IMR-90 (cell line): ENCODE measurements around the gene USP31. TPM values are rescaled to one million over a fixed set of nuclear protein-coding genes. Genes with fewer than 3 reads are reported as not detected.

Experiments
- ATAC-seq: fragments of 200-7000 bp; cut with Tn5 transposase; 2 replicates; pipeline ENCODE4 v1.9.1; 2020; ENCODE audit warnings: low read depth, mild to moderate bottlenecking, moderate library complexity
- BruUV-seq: library from RNA; stranded (reverse); fragments of 400-500 nt; replicated peaks from 2 replicates; lab custom pipeline; 2021; lab: Mats Ljungman, UMichigan
- CTCF ChIA-PET: fragments of 300-600 bp; formaldehyde crosslinking; extraction: SDS; loops from one replicate; lab custom pipeline; 2021; ENCODE audit warnings: antibody characterized with exemption; lab: Yijun Ruan, JAX
- POLR2A ChIA-PET: fragments of 300-600 bp; sonication (Branson Sonifier 250); formaldehyde crosslinking; loops from one replicate; lab custom pipeline; 2022; ENCODE audit warnings: antibody characterized with exemption; ENCODE audit not compliant: unreplicated experiment; lab: Charles Lee
- DNase-seq: peaks from one replicate; pipeline ENCODE4 v3.0.0; 2013
- H2AFZ ChIP-seq: replicated peaks from 2 replicates; pipeline ENCODE3; 2013; ENCODE audit warnings: low read length, mild to moderate bottlenecking; ENCODE audit not compliant: poor library complexity
- H2AK5ac ChIP-seq: 2 replicates; pipeline ENCODE4 v1.6.1; 2013; ENCODE audit warnings: low read depth, low read length, inconsistent platforms
- H2AK9ac ChIP-seq: replicated peaks from 2 replicates; pipeline ENCODE3; 2013; ENCODE audit warnings: mild to moderate bottlenecking, low read depth, low read length, moderate library complexity; ENCODE audit not compliant: poor library complexity
- H2BK120ac ChIP-seq: 2 replicates; pipeline ENCODE4 v1.6.1; 2013; ENCODE audit warnings: low read depth, low read length, inconsistent platforms
- H2BK15ac ChIP-seq: 3 replicates; pipeline ENCODE4 v1.6.1; 2013; ENCODE audit warnings: low read depth, low read length, inconsistent platforms
- H2BK20ac ChIP-seq: 2 replicates; pipeline ENCODE4 v1.6.1; 2013; ENCODE audit warnings: low read depth, mild to moderate bottlenecking, inconsistent platforms, low read length, moderate library complexity
- H2BK5ac ChIP-seq: 2 replicates; pipeline ENCODE4 v1.6.1; 2013; ENCODE audit warnings: mild to moderate bottlenecking, low read depth, low read length, inconsistent platforms; ENCODE audit not compliant: poor library complexity, severe bottlenecking
- H3K14ac ChIP-seq: replicated peaks from 2 replicates; pipeline ENCODE4 v1.6.1; 2013; ENCODE audit warnings: low read depth, low read length, inconsistent platforms
- H3K18ac ChIP-seq: 2 replicates; pipeline ENCODE4 v1.6.1; 2013; ENCODE audit warnings: low read depth, low read length, control low read depth
- H3K23ac ChIP-seq: 2 replicates; pipeline ENCODE4 v1.6.1; 2013; ENCODE audit warnings: low read depth, low read length, inconsistent platforms
- H3K27ac ChIP-seq: 2 replicates; pipeline ENCODE4 v1.5.1; 2013; ENCODE audit warnings: mild to moderate bottlenecking, control low read depth, low read length; ENCODE audit not compliant: insufficient read depth
- H3K27me3 ChIP-seq: 2 replicates; pipeline ENCODE4 v1.6.1; 2013; ENCODE audit warnings: low read length; ENCODE audit not compliant: control insufficient read depth, insufficient read depth
- H3K36me3 ChIP-seq: 2 replicates; pipeline ENCODE4 v1.6.1; 2013; ENCODE audit warnings: low read length, mixed read lengths; ENCODE audit not compliant: control insufficient read depth, insufficient read depth
- H3K4ac ChIP-seq: 2 replicates; pipeline ENCODE4 v1.6.1; 2013; ENCODE audit warnings: low read depth, low read length, inconsistent platforms
- H3K4me1 ChIP-seq: 2 replicates; pipeline ENCODE4 v1.6.1; 2013; ENCODE audit warnings: low read length, mixed read lengths; ENCODE audit not compliant: control insufficient read depth, insufficient read depth
- H3K4me2 ChIP-seq: 2 replicates; pipeline ENCODE4 v1.6.1; 2013; ENCODE audit warnings: low read depth, mild to moderate bottlenecking, control low read depth, low read length, moderate library complexity
- H3K4me3 ChIP-seq: 2 replicates; pipeline ENCODE4 v1.5.1; 2013; ENCODE audit warnings: low read depth, mild to moderate bottlenecking, control low read depth, low read length, moderate library complexity; ENCODE audit not compliant: insufficient read depth
- H3K56ac ChIP-seq: 2 replicates; pipeline ENCODE4 v1.6.1; 2013; ENCODE audit warnings: low read length, inconsistent platforms; ENCODE audit not compliant: insufficient read depth; ENCODE audit errors: extremely low read depth
- H3K79me1 ChIP-seq, 2 experiments: 2 replicates each; pipeline ENCODE4 v1.6.1; 2013; ENCODE audit warnings: low read length in 2 of 2, inconsistent platforms in 1 of 2, low read depth in 1 of 2
- H3K9ac ChIP-seq: 2 replicates; pipeline ENCODE4 v1.6.1; 2013; ENCODE audit warnings: low read depth, low read length, control low read depth
- H3K9me1 ChIP-seq: 2 replicates; pipeline ENCODE4 v1.6.1; 2013; ENCODE audit warnings: low read length, inconsistent platforms; ENCODE audit not compliant: insufficient read depth
- H3K9me3 ChIP-seq: 2 replicates; pipeline ENCODE4 v1.6.1; 2013; ENCODE audit warnings: low read length; ENCODE audit not compliant: control insufficient read depth, insufficient read depth
- H4K20me1 ChIP-seq: 2 replicates; pipeline ENCODE4 v1.6.1; 2013; ENCODE audit warnings: low read length, inconsistent platforms; ENCODE audit not compliant: insufficient read depth
- H4K5ac ChIP-seq: 2 replicates; pipeline ENCODE4 v1.6.1; 2013; ENCODE audit warnings: mild to moderate bottlenecking, low read depth, low read length, control low read depth
- H4K8ac ChIP-seq, 2 experiments: 2 replicates each; pipeline ENCODE4 v1.6.1; 2013; ENCODE audit warnings: low read depth in 2 of 2, low read length in 2 of 2, control low read depth in 1 of 2, inconsistent platforms in 1 of 2
- H4K91ac ChIP-seq: 2 replicates; pipeline ENCODE4 v1.6.1; 2013; ENCODE audit warnings: low read depth, low read length, inconsistent platforms; ENCODE audit not compliant: insufficient read depth
- BHLHE40 ChIP-seq: fragments of 150-350 bp; IDR thresholded peaks from 2 replicates; pipeline ENCODE4 v1.6.1; 2016; ENCODE audit warnings: mild to moderate bottlenecking, low read depth, low read length
- CEBPB ChIP-seq: IDR thresholded peaks from 2 replicates; pipeline ENCODE4 v1.6.1; 2012; ENCODE audit warnings: low read depth, low read length, improper control_type of control experiment
- CHD1 ChIP-seq: IDR thresholded peaks from 2 replicates; pipeline ENCODE4 v1.6.1; 2012; ENCODE audit warnings: low read depth, low read length, improper control_type of control experiment
- CTCF ChIP-seq: conservative IDR thresholded peaks from 2 replicates; pipeline ENCODE4 v1.5.1; 2012; ENCODE audit warnings: mild to moderate bottlenecking, low read depth, low read length, improper control_type of control experiment
- ELK1 ChIP-seq: fragments of 150-350 bp; IDR thresholded peaks from 2 replicates; pipeline ENCODE4 v1.6.1; 2016; ENCODE audit warnings: low read depth, mild to moderate bottlenecking, low read length, moderate library complexity, borderline replicate concordance
- FOS ChIP-seq: fragments of 150-350 bp; IDR thresholded peaks from 2 replicates; pipeline ENCODE4 v1.6.1; 2016; ENCODE audit warnings: low read depth, low read length
- MAFK ChIP-seq: IDR thresholded peaks from 2 replicates; pipeline ENCODE4 v1.6.1; 2012; ENCODE audit warnings: low read depth, low read length, improper control_type of control experiment
- MAZ ChIP-seq: IDR thresholded peaks from 2 replicates; pipeline ENCODE4 v1.6.1; 2012; ENCODE audit warnings: low read depth, mild to moderate bottlenecking, low read length, improper control_type of control experiment, moderate library complexity, borderline replicate concordance
- MXI1 ChIP-seq: IDR thresholded peaks from 2 replicates; pipeline ENCODE4 v1.6.1; 2012; ENCODE audit warnings: low read depth, mild to moderate bottlenecking, low read length, moderate library complexity, borderline replicate concordance
- NFE2L2 ChIP-seq: fragments of 150-350 bp; IDR thresholded peaks from 2 replicates; pipeline ENCODE4 v1.6.1; 2016; ENCODE audit warnings: low read depth, mild to moderate bottlenecking, low read length
- POLR2A ChIP-seq: IDR thresholded peaks from 2 replicates; pipeline ENCODE4 v1.6.1; 2012; ENCODE audit warnings: mild to moderate bottlenecking, low read depth, low read length
- RAD21 ChIP-seq: IDR thresholded peaks from 2 replicates; pipeline ENCODE4 v1.6.1; 2012; ENCODE audit warnings: low read length, improper control_type of control experiment
- RCOR1 ChIP-seq: IDR thresholded peaks from 2 replicates; pipeline ENCODE4 v1.6.1; 2012; ENCODE audit warnings: mild to moderate bottlenecking, low read length, improper control_type of control experiment; ENCODE audit not compliant: insufficient replicate concordance
- RFX5 ChIP-seq: IDR thresholded peaks from 2 replicates; pipeline ENCODE4 v1.8.0; 2012; ENCODE audit warnings: low read depth, mild to moderate bottlenecking, low read length, moderate library complexity
- SMC3 ChIP-seq: fragments of 150-350 bp; IDR thresholded peaks from 2 replicates; pipeline ENCODE4 v1.6.1; 2016; ENCODE audit warnings: low read depth, mild to moderate bottlenecking, antibody characterized with exemption, low read length, moderate library complexity
- WGBS, 2 experiments: methylation state at CpG; one replicate each; pipeline versions ENCODE4 v1.1.5 to v1.1.7; 2013; ENCODE audit warnings: missing lambda C conversion rate in 2 of 2; ENCODE audit not compliant: insufficient read length in 1 of 2; ENCODE audit errors: extremely low coverage in 2 of 2; 5-methylcytosine and 5-hydroxymethylcytosine counted together
- dilution Hi-C: fragments of 300-500 bp; cut with HindIII; formaldehyde crosslinking; loops from one replicate; pipeline ENCODE4 v1.14.3; 2018; ENCODE audit warnings: low sequenced_read_pairs; ENCODE audit not compliant: unreplicated experiment
- in situ Hi-C: fragments of 300-500 bp; cut with MboI; formaldehyde crosslinking; loops from 3 replicates; pipeline ENCODE4 v1.14.3; 2019; ENCODE audit warnings: low sequenced_read_pairs, inconsistent platforms, mixed read lengths
- intact Hi-C: fragments of 100-400 bp; cut with micrococcal nuclease; formaldehyde crosslinking; loops from 2 replicates; pipeline ENCODE4 v1.10.0; 2022
- polyA plus RNA-seq, 3 experiments: library from polyadenylated mRNA; depleted of rRNA; stranded (reverse); fragments of >200 nt; gene quantifications; 2 replicates each; pipeline ENCODE4 v1.2.3, GENCODE V29; 2012; ENCODE audit warnings: low replicate concordance in 1 of 3
- total RNA-seq: library from RNA; depleted of rRNA; stranded (reverse); fragments of >200 nt; gene quantifications from 2 replicates; pipeline ENCODE4 v1.2.3, GENCODE V29; 2012
- TF ChIP-seq, protein P1 (sequence below): fragments of 150-350 bp; IDR thresholded peaks from 2 replicates; pipeline ENCODE4 v1.6.1; 2017; ENCODE audit warnings: mild to moderate bottlenecking, antibody characterized with exemption, low read length, low read depth

Gene USP31
- total and polyA plus RNA-seq, 2 of the 4 experiments (the other 2 are of a cell fraction) = 2.9 to 3.4 TPM

DNA sequence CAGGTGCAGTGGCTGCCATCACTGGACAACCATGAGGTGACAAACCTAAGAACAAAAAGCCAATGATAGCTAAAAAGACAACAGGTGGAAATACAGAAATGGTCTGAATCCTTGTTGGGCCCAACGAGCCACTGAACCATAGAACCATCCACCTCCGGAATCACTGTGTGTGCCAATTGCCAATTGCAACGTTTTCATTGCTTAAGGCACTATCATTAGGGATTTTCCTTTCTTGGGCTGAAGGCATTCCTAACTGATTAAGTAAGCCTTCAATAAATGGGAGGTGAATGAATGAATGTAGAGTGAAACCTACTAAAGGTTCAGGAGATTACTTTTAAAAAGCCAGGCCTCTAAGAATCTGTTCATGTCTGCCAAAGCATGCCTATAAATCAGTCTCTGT, 3.6 kb downstream of the USP31 start:
- no peak overlapping the region for H4K5ac ChIP-seq

More for the DNA sequence above, 3.6 kb downstream of the USP31 start:
- peaks cover 7% of the 10 kb centered on the region for H3K9me1 ChIP-seq
- H3K27ac ChIP-seq = no peak overlapping the region
- H2BK120ac ChIP-seq = no peak overlapping the region
- H3K9ac ChIP-seq = no peak overlapping the region
- TF ChIP-seq FOS (0 out of 2 replicates have a peak, but pooled peaks have one; percentile 16), RFX5 (no peak), CTCF (no peak), POLR2A (no peak), RAD21 (no peak), MAFK (no peak), RCOR1 (no peak), CEBPB (peak; percentile 82), NFE2L2 (no peak), MAZ (no peak), BHLHE40 (no peak), CHD1 (no peak), ELK1 (no peak), SMC3 (no peak), MXI1 (no peak)
- TF ChIP-seq, protein P1, sequence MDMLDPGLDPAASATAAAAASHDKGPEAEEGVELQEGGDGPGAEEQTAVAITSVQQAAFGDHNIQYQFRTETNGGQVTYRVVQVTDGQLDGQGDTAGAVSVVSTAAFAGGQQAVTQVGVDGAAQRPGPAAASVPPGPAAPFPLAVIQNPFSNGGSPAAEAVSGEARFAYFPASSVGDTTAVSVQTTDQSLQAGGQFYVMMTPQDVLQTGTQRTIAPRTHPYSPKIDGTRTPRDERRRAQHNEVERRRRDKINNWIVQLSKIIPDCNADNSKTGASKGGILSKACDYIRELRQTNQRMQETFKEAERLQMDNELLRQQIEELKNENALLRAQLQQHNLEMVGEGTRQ = no peak
- no peak overlapping the region for H2BK5ac ChIP-seq
- ATAC-seq = no peak
- no peak overlapping the region for H3K23ac ChIP-seq
- no CpG with 5 or more reads among the region's 3 CpGs for WGBS, 2 experiments
- no peak overlapping the region for H2AFZ ChIP-seq
- peak; percentile 82 for DNase-seq
- H3K4ac ChIP-seq = no peak overlapping the region
- H3K79me1 ChIP-seq = peaks cover 31 to 50% of the 10 kb centered on the region in 2 experiments
- no peak overlapping the region for H2BK20ac ChIP-seq
- no peak overlapping the region for H3K4me3 ChIP-seq
- no peak overlapping the region for H4K91ac ChIP-seq
- no peak overlapping the region for H2AK9ac ChIP-seq
- H3K18ac ChIP-seq = no peak overlapping the region
- H3K4me1 ChIP-seq = peaks cover 8% of the 10 kb centered on the region
- no peaks in the 10 kb centered on the region for H3K36me3 ChIP-seq
- POLR2A ChIA-PET = interaction anchor here (0.6 kb wide), 1 partner anchor 337 kb away, joined by 3 read pairs; no protein-coding TSS in a partner anchor
- H4K20me1 ChIP-seq = peaks cover 27% of the 10 kb centered on the region
- CTCF ChIA-PET = no interaction called here
- 0 out of 2 replicates have a peak overlapping the region, but pooled peaks have one; percentile 2 for H3K4me2 ChIP-seq
- H2AK5ac ChIP-seq = no peak overlapping the region
- BruUV-seq = no TSS peak
- no peaks in the 10 kb centered on the region for H3K9me3 ChIP-seq
- no peaks in the 10 kb centered on the region for H3K27me3 ChIP-seq
- intact Hi-C loops = loop anchor here (5.0 kb wide), 1 partner anchor 73 kb away; no protein-coding TSS in a partner anchor
- dilution Hi-C loops = no loop called here
- no peak overlapping the region for H3K14ac ChIP-seq
- H4K8ac ChIP-seq = no peak overlapping the region
- H2BK15ac ChIP-seq = no peak overlapping the region
- in situ Hi-C loops = no loop called here
- no peak overlapping the region for H3K56ac ChIP-seq
